H9 (cell line): ENCODE results near the gene PHLDA2. TPM values are rescaled to one million over a fixed set of nuclear protein-coding genes. Genes with fewer than 3 reads are reported as not detected.

Source experiments
- DNase-seq: peaks from one replicate; pipeline ENCODE4 v3.0.0-alpha.2; 2017
- H2AFZ ChIP-seq: one replicate; pipeline ENCODE4 v1.6.1; 2013; ENCODE audit warnings: mild to moderate bottlenecking, low read length, control low read depth, moderate library complexity
- H2AK5ac ChIP-seq: 2 replicates; pipeline ENCODE4 v1.6.1; 2013; ENCODE audit warnings: low read length, control low read depth, mixed read lengths; ENCODE audit not compliant: insufficient read length
- H2BK120ac ChIP-seq: one replicate; pipeline ENCODE4 v1.6.1; 2013; ENCODE audit warnings: low read depth, mild to moderate bottlenecking, low read length, control low read depth, inconsistent platforms; ENCODE audit not compliant: poor library complexity, severe bottlenecking
- H2BK12ac ChIP-seq: 2 replicates; pipeline ENCODE4 v1.6.1; 2013; ENCODE audit warnings: low read length, control low read depth, mixed read lengths, low read depth; ENCODE audit not compliant: insufficient read length
- H2BK15ac ChIP-seq: 2 replicates; pipeline ENCODE4 v1.6.1; 2013; ENCODE audit warnings: low read depth, low read length, control low read depth
- H2BK20ac ChIP-seq: one replicate; pipeline ENCODE4 v1.6.1; 2013; ENCODE audit warnings: low read depth, mild to moderate bottlenecking, low read length, control low read depth, inconsistent platforms; ENCODE audit not compliant: poor library complexity, severe bottlenecking
- H2BK5ac ChIP-seq: 2 replicates; pipeline ENCODE4 v1.6.1; 2013; ENCODE audit warnings: low read length, control low read depth, mixed read lengths; ENCODE audit not compliant: insufficient read length
- H3K14ac ChIP-seq: 2 replicates; pipeline ENCODE4 v1.6.1; 2013; ENCODE audit warnings: low read length, control low read depth; ENCODE audit not compliant: insufficient read depth
- H3K18ac ChIP-seq: 2 replicates; pipeline ENCODE4 v1.6.1; 2013; ENCODE audit warnings: low read depth, mild to moderate bottlenecking, mixed read lengths, low read length, control low read depth; ENCODE audit not compliant: insufficient read length
- H3K23ac ChIP-seq: 2 replicates; pipeline ENCODE4 v1.6.1; 2013; ENCODE audit warnings: low read length, control low read depth, mixed read lengths, low read depth; ENCODE audit not compliant: insufficient read length
- H3K23me2 ChIP-seq: 2 replicates; pipeline ENCODE4 v1.6.1; 2013; ENCODE audit warnings: low read depth, mild to moderate bottlenecking, mixed read lengths, low read length, control low read depth; ENCODE audit not compliant: insufficient read length, poor library complexity, severe bottlenecking
- H3K27ac ChIP-seq: 2 replicates; pipeline ENCODE4 v1.5.1; 2013; ENCODE audit warnings: low read length, control low read depth, mixed read lengths, low read depth; ENCODE audit not compliant: insufficient read length
- H3K27me3 ChIP-seq: 2 replicates; pipeline ENCODE4 v1.6.1; 2013; ENCODE audit warnings: low read length, control low read depth, inconsistent platforms; ENCODE audit not compliant: insufficient read depth
- H3K4ac ChIP-seq: 2 replicates; pipeline ENCODE4 v1.6.1; 2013; ENCODE audit warnings: low read depth, mild to moderate bottlenecking, control low read depth, inconsistent platforms, low read length, moderate library complexity
- H3K4me1 ChIP-seq: 2 replicates; pipeline ENCODE4 v1.6.1; 2013; ENCODE audit warnings: low read length, control low read depth, inconsistent platforms; ENCODE audit not compliant: insufficient read depth
- H3K4me2 ChIP-seq: 2 replicates; pipeline ENCODE4 v1.6.1; 2013; ENCODE audit warnings: low read length, control low read depth, mixed read lengths; ENCODE audit not compliant: insufficient read length, insufficient read depth
- H3K56ac ChIP-seq: 2 replicates; pipeline ENCODE4 v1.6.1; 2013; ENCODE audit warnings: low read depth, mild to moderate bottlenecking, mixed read lengths, low read length, control low read depth; ENCODE audit not compliant: insufficient read length
- H3K79me1 ChIP-seq: 2 replicates; pipeline ENCODE4 v1.6.1; 2013; ENCODE audit warnings: low read depth, mild to moderate bottlenecking, moderate library complexity, low read length, control low read depth, inconsistent platforms; ENCODE audit not compliant: insufficient read depth, poor library complexity, severe bottlenecking
- H3K79me2 ChIP-seq: 2 replicates; pipeline ENCODE4 v1.6.1; 2013; ENCODE audit warnings: low read length, control low read depth, inconsistent platforms; ENCODE audit not compliant: insufficient read depth
- H3K9ac ChIP-seq: 2 replicates; pipeline ENCODE4 v1.6.1; 2013; ENCODE audit warnings: low read length, control low read depth, mixed read lengths; ENCODE audit not compliant: insufficient read length; ENCODE audit errors: extremely low read depth
- H3K9me3 ChIP-seq: one replicate; pipeline ENCODE4 v1.6.1; 2013; ENCODE audit warnings: low read depth, low read length, inconsistent platforms; ENCODE audit not compliant: control insufficient read depth
- H3T11ph ChIP-seq: one replicate; pipeline ENCODE4 v1.6.1; 2013; ENCODE audit warnings: mild to moderate bottlenecking, low read length, control low read depth, inconsistent platforms
- H4K20me1 ChIP-seq: one replicate; pipeline ENCODE4 v1.6.1; 2013; ENCODE audit not compliant: control insufficient read depth, insufficient read length, insufficient read depth
- H4K5ac ChIP-seq: 2 replicates; pipeline ENCODE4 v1.6.1; 2013; ENCODE audit warnings: low read depth, mild to moderate bottlenecking, mixed read lengths, low read length, control low read depth; ENCODE audit not compliant: insufficient read length
- H4K8ac ChIP-seq: replicated peaks from 2 replicates; pipeline ENCODE4 v1.6.1; 2013; ENCODE audit warnings: low read length, control low read depth, mixed read lengths, low read depth; ENCODE audit not compliant: insufficient read length
- H4K91ac ChIP-seq: 2 replicates; pipeline ENCODE4 v1.6.1; 2013; ENCODE audit warnings: low read depth, mild to moderate bottlenecking, moderate library complexity, mixed read lengths, low read length, control low read depth; ENCODE audit not compliant: insufficient read length
- H3K27ac Mint-ChIP-seq, 3 experiments: 2 replicates in 2 of 3; 3 replicates in 1 of 3; pipeline ENCODE4 v1.8.0; 2020 to 2021; ENCODE audit warnings: mixed read lengths in 3 of 3, mild to moderate bottlenecking in 1 of 3, moderate library complexity in 1 of 3
- H3K27me3 Mint-ChIP-seq: 2 replicates; pipeline ENCODE4 v1.8.0; 2021; ENCODE audit warnings: low read depth, mild to moderate bottlenecking, moderate library complexity, mixed read lengths
- H3K36me3 Mint-ChIP-seq, 3 experiments: 2 replicates in 2 of 3; 3 replicates in 1 of 3; pipeline ENCODE4 v1.8.0; 2020 to 2021; ENCODE audit warnings: low read depth in 3 of 3, mixed read lengths in 3 of 3; ENCODE audit not compliant: insufficient read depth in 1 of 3
- H3K4me1 Mint-ChIP-seq, 2 experiments: 2 replicates each; pipeline ENCODE4 v1.8.0; 2020; ENCODE audit warnings: mixed read lengths in 2 of 2
- H3K4me3 Mint-ChIP-seq, 2 experiments: 2 replicates in 1 of 2; 3 replicates in 1 of 2; pipeline ENCODE4 v1.8.0; 2020 to 2021; ENCODE audit warnings: mild to moderate bottlenecking in 2 of 2, mixed read lengths in 2 of 2, moderate library complexity in 1 of 2
- H3K9me3 Mint-ChIP-seq, 2 experiments: 2 replicates in 1 of 2; 3 replicates in 1 of 2; pipeline ENCODE4 v1.8.0; 2020; ENCODE audit warnings: mild to moderate bottlenecking in 2 of 2, mixed read lengths in 2 of 2, moderate library complexity in 1 of 2
- WGBS: extraction: QIAGEN DNeasy Blood & Tissue Kit; methylation state at CpG from one replicate; pipeline ENCODE4 v1.1.7; 2013; ENCODE audit warnings: missing lambda C conversion rate, low lambda C conversion rate, mixed read lengths; ENCODE audit not compliant: insufficient read length; ENCODE audit errors: extremely low coverage; 5-methylcytosine and 5-hydroxymethylcytosine counted together
- total RNA-seq: library from RNA; stranded (reverse); gene quantifications from 2 replicates; pipeline ENCODE4 v1.2.1, GENCODE V29; 2021
- TF ChIP-seq, protein P1 (sequence below): fragments of 200-600 bp; sonication (generic); conservative IDR thresholded peaks from 3 replicates; pipeline ENCODE4 v1.8.0; 2021; ENCODE audit warnings: antibody characterized with exemption, mild to moderate bottlenecking

Gene PHLDA2
- total RNA-seq, 1 experiment from 2014 or later = 42.8 TPM

DNA sequence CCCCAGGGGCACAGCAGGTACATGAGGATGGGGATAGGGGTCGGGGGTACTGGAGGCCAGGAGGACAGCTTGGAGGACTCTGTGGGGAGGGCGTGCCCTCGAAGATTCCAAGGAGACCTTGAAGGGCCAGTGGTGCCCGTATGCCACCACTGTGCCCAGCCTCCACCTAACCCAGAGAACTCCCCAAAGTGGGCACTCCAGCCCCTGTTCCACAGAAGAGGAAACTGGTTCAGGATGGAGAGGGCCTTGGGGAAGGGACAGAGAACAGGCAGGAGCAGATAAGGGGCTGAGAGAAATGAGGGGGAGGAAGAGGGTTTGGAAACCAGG lies 2.2 kb upstream of the PHLDA2 start:
- H2BK5ac ChIP-seq = no peak overlapping the region
- H3K27ac ChIP-seq = no peak overlapping the region
- H3K9ac ChIP-seq = no peak overlapping the region
- peaks cover 6 to 8% of the 10 kb centered on the region in 2 experiments for H3K4me1 Mint-ChIP-seq
- H4K91ac ChIP-seq = no peak overlapping the region
- H3K56ac ChIP-seq = no peak overlapping the region
- no CpG with 5 or more reads among the region's 4 CpGs for WGBS
- no peaks in the 10 kb centered on the region for H3K4me1 ChIP-seq
- H3K27me3 Mint-ChIP-seq = peaks cover 41% of the 10 kb centered on the region
- H2BK20ac ChIP-seq = no peak overlapping the region
- no peak overlapping the region for H3K18ac ChIP-seq
- H2AFZ ChIP-seq = no peak overlapping the region
- H2BK15ac ChIP-seq = no peak overlapping the region
- no peaks in the 10 kb centered on the region for H3K79me1 ChIP-seq
- H3K27ac Mint-ChIP-seq = no peak overlapping the region
- no peak overlapping the region for H2AK5ac ChIP-seq
- no peak overlapping the region for H3K14ac ChIP-seq
- H3K4ac ChIP-seq = no peak overlapping the region
- H3K79me2 ChIP-seq = no peaks in the 10 kb centered on the region
- no peak overlapping the region for H3K23ac ChIP-seq
- H3K4me3 Mint-ChIP-seq = no peak overlapping the region
- H3K27me3 ChIP-seq = peaks cover 18% of the 10 kb centered on the region; the same call in 1 of the 2 replicates
- no peak overlapping the region for H2BK12ac ChIP-seq
- no peaks in the 10 kb centered on the region for H4K20me1 ChIP-seq
- peaks cover 10% of the 10 kb centered on the region for H3K23me2 ChIP-seq
- TF ChIP-seq, protein P1, sequence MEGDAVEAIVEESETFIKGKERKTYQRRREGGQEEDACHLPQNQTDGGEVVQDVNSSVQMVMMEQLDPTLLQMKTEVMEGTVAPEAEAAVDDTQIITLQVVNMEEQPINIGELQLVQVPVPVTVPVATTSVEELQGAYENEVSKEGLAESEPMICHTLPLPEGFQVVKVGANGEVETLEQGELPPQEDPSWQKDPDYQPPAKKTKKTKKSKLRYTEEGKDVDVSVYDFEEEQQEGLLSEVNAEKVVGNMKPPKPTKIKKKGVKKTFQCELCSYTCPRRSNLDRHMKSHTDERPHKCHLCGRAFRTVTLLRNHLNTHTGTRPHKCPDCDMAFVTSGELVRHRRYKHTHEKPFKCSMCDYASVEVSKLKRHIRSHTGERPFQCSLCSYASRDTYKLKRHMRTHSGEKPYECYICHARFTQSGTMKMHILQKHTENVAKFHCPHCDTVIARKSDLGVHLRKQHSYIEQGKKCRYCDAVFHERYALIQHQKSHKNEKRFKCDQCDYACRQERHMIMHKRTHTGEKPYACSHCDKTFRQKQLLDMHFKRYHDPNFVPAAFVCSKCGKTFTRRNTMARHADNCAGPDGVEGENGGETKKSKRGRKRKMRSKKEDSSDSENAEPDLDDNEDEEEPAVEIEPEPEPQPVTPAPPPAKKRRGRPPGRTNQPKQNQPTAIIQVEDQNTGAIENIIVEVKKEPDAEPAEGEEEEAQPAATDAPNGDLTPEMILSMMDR = no peak
- H3T11ph ChIP-seq = no peak overlapping the region
- DNase-seq = no peak
- H3K9me3 Mint-ChIP-seq = peaks cover 0 to 2% of the 10 kb centered on the region in 2 experiments; a peak in 3 of 5 replicates
- no peak overlapping the region for H4K8ac ChIP-seq
- peaks cover 0 to 5% (median 2%) of the 10 kb centered on the region in 3 experiments; a peak in 1 of 7 replicates for H3K36me3 Mint-ChIP-seq
- no peak overlapping the region for H2BK120ac ChIP-seq
- no peak overlapping the region for H4K5ac ChIP-seq
- no peaks in the 10 kb centered on the region for H3K9me3 ChIP-seq
- no peak overlapping the region for H3K4me2 ChIP-seq
